ENCODE results near the gene SMARCD3.

SMARCD3 gene

GRCh38 chr7:151247611-151248345, 716 bp downstream of the SMARCD3 start:
- peak; percentile 43 for DNase-seq

- DNase-seq, result no peak
These were observed 1.5 kb downstream of the SMARCD3 start for GRCh38 chr7:151246851-151247580.

GRCh38 chr7:151246102-151246850, 2.2 kb downstream of the SMARCD3 start:
- DNase-seq, result peak; percentile 17

- peak; percentile 42 for DNase-seq
These were observed 3.0 kb downstream of the SMARCD3 start for GRCh38 chr7:151245360-151246101.

GRCh38 chr7:151244841-151245346, 3.6 kb downstream of the SMARCD3 start:
- no peak for DNase-seq

- peak; percentile 51 for DNase-seq
These were observed 4.2 kb downstream of the SMARCD3 start for GRCh38 chr7:151244196-151244840.

- DNase-seq, result no peak
These were observed 4.9 kb downstream of the SMARCD3 start for GRCh38 chr7:151243408-151244195.

- no peak for DNase-seq
These were observed 5.5 kb downstream of the SMARCD3 start for GRCh38 chr7:151243045-151243349.

GRCh38 chr7:151242159-151243044, 6.1 kb downstream of the SMARCD3 start:
- no peak for DNase-seq

- DNase-seq, result no peak
These were observed 6.8 kb downstream of the SMARCD3 start for GRCh38 chr7:151241755-151242096.

GRCh38 chr7:151240942-151241754, 7.3 kb downstream of the SMARCD3 start:
- DNase-seq, result no peak

- DNase-seq, result no peak
These were observed 8.0 kb downstream of the SMARCD3 start for GRCh38 chr7:151240536-151240935.

GRCh38 chr7:151239837-151240459, 8.5 kb downstream of the SMARCD3 start:
- DNase-seq, result no peak

- no peak for DNase-seq
These were observed 9.3 kb downstream of the SMARCD3 start for GRCh38 chr7:151238924-151239836.

- no peak for DNase-seq
These were observed 10.2 kb downstream of the SMARCD3 start for GRCh38 chr7:151238190-151238810.

- DNase-seq, result no peak
These were observed 11.0 kb downstream of the SMARCD3 start for GRCh38 chr7:151237244-151238189.

Data from fibroblast of skin of right biceps (primary cell).